Jurkat, Clone E6-1 (cell line): ENCODE measurements around the gene VWA2.

Experiments used
- DNase-seq: peaks from one replicate; pipeline ENCODE4 v3.0.0-alpha.2; 2011; ENCODE audit warnings: low read depth, low spot score
- H3K4me3 ChIP-seq: 2 replicates; pipeline ENCODE4 v1.5.1; 2011; ENCODE audit warnings: mild to moderate bottlenecking, low read length, control low read depth, moderate library complexity

VWA2 gene

GRCh38 chr10:114243661-114244060 lies 4.6 kb downstream of the VWA2 start:
- no peak overlapping the region for H3K4me3 ChIP-seq
- DNase-seq = no peak

GRCh38 chr10:114244126-114244525 lies 5.1 kb downstream of the VWA2 start:
- DNase-seq = no peak
- no peak overlapping the region for H3K4me3 ChIP-seq

- H3K4me3 ChIP-seq = no peak overlapping the region
- no peak for DNase-seq
These were observed 6.2 kb downstream of the VWA2 start for GRCh38 chr10:114245121-114245791.

GRCh38 chr10:114246679-114247305 lies 7.7 kb downstream of the VWA2 start:
- H3K4me3 ChIP-seq = no peak overlapping the region
- DNase-seq = no peak

- no peak overlapping the region for H3K4me3 ChIP-seq
- no peak for DNase-seq
These were observed 11.2 kb downstream of the VWA2 start for GRCh38 chr10:114250236-114250635.

- DNase-seq = no peak
- H3K4me3 ChIP-seq = no peak overlapping the region
These were observed 11.7 kb downstream of the VWA2 start for GRCh38 chr10:114250716-114251115.

GRCh38 chr10:114252092-114252491 lies 13.0 kb downstream of the VWA2 start:
- no peak for DNase-seq
- H3K4me3 ChIP-seq = no peak overlapping the region

- DNase-seq = no peak
- H3K4me3 ChIP-seq = no peak overlapping the region
These were observed 13.8 kb downstream of the VWA2 start for GRCh38 chr10:114252883-114253282.

GRCh38 chr10:114255227-114255626 lies 16.2 kb downstream of the VWA2 start:
- no peak for DNase-seq
- no peak overlapping the region for H3K4me3 ChIP-seq

- no peak for DNase-seq
- H3K4me3 ChIP-seq = no peak overlapping the region
These were observed 17.1 kb downstream of the VWA2 start for GRCh38 chr10:114256008-114256765.

GRCh38 chr10:114256822-114257221 lies 17.8 kb downstream of the VWA2 start:
- DNase-seq = no peak
- no peak overlapping the region for H3K4me3 ChIP-seq

GRCh38 chr10:114257498-114257897 lies 18.4 kb downstream of the VWA2 start:
- no peak for DNase-seq
- H3K4me3 ChIP-seq = no peak overlapping the region

GRCh38 chr10:114258274-114258840 lies 19.3 kb downstream of the VWA2 start:
- DNase-seq = peak; percentile 88
- no peak overlapping the region for H3K4me3 ChIP-seq

GRCh38 chr10:114259824-114260223 lies 20.8 kb downstream of the VWA2 start:
- no peak overlapping the region for H3K4me3 ChIP-seq

GRCh38 chr10:114260366-114260765 lies 21.3 kb downstream of the VWA2 start:
- H3K4me3 ChIP-seq = no peak overlapping the region

More at GRCh38 chr10:114259824-114260223, 20.8 kb downstream of the VWA2 start:
- DNase-seq = no peak

GRCh38 chr10:114261076-114261475 lies 22.0 kb downstream of the VWA2 start:
- no peak overlapping the region for H3K4me3 ChIP-seq
- DNase-seq = no peak

More at GRCh38 chr10:114260366-114260765, 21.3 kb downstream of the VWA2 start:
- DNase-seq = no peak

- DNase-seq = no peak
- no peak overlapping the region for H3K4me3 ChIP-seq
These were observed 23.4 kb downstream of the VWA2 start for GRCh38 chr10:114262496-114262895.

- H3K4me3 ChIP-seq = no peak overlapping the region
- DNase-seq = no peak
These were observed 26.5 kb downstream of the VWA2 start for GRCh38 chr10:114265392-114266053.

- DNase-seq = no peak
- H3K4me3 ChIP-seq = no peak overlapping the region
These were observed 27.5 kb downstream of the VWA2 start for GRCh38 chr10:114266521-114266920.
